Non-pigmented ciliary epithelial cell (primary cell): Measurements from ENCODE around the gene UQCRHL.

Experiments used
- DNase-seq: peaks from one replicate; pipeline ENCODE4 v3.0.0-alpha.2; 2010; ENCODE audit warnings: low read depth

UQCRHL gene

GRCh38 chr1:15797614-15798390 is 9.6 kb downstream of the UQCRHL start:
- no peak for DNase-seq

GRCh38 chr1:15796086-15796462 is 11.4 kb downstream of the UQCRHL start:
- no peak for DNase-seq

- no peak for DNase-seq
Measured at GRCh38 chr1:15788624-15789301, 18.7 kb downstream of the UQCRHL start.

GRCh38 chr1:15786581-15786980 is 20.9 kb downstream of the UQCRHL start:
- no peak for DNase-seq

- no peak for DNase-seq
Measured at GRCh38 chr1:15785683-15786082, 21.8 kb downstream of the UQCRHL start.

- DNase-seq, result no peak
Measured at GRCh38 chr1:15777909-15778707, 29.3 kb downstream of the UQCRHL start.

- DNase-seq, result no peak
Measured at GRCh38 chr1:15775706-15776105, 31.7 kb downstream of the UQCRHL start.

GRCh38 chr1:15771836-15772515 is 35.5 kb downstream of the UQCRHL start:
- DNase-seq, result no peak

- no peak for DNase-seq
Measured at GRCh38 chr1:15770313-15770962, 37.0 kb downstream of the UQCRHL start.

GRCh38 chr1:15768388-15768787 is 39.1 kb downstream of the UQCRHL start:
- DNase-seq, result no peak

- no peak for DNase-seq
Measured at GRCh38 chr1:15767941-15768340, 39.5 kb downstream of the UQCRHL start.

- no peak for DNase-seq
Measured at GRCh38 chr1:15765495-15766194, 41.8 kb downstream of the UQCRHL start.

- DNase-seq, result no peak
Measured at GRCh38 chr1:15764890-15765289, 42.6 kb downstream of the UQCRHL start.

GRCh38 chr1:15764269-15764764 is 43.1 kb downstream of the UQCRHL start:
- DNase-seq, result no peak

- no peak for DNase-seq
Measured at GRCh38 chr1:15762546-15762945, 44.9 kb downstream of the UQCRHL start.

GRCh38 chr1:15761366-15762128 is 45.9 kb downstream of the UQCRHL start:
- DNase-seq, result no peak

GRCh38 chr1:15760520-15761211 is 46.8 kb downstream of the UQCRHL start:
- DNase-seq, result no peak

- DNase-seq, result no peak
Measured at GRCh38 chr1:15758953-15759661, 48.3 kb downstream of the UQCRHL start.
